HG03064 (cell line): ENCODE results near the gene IRF2.
"Not testable (repeated sequence)": the region's sequence is repeated elsewhere in the genome, so short reads cannot be mapped to it uniquely, and the experiment has no call there.

Experiments used
- ATAC-seq: cut with Tn5 transposase; IDR thresholded peaks from one replicate; pipeline ENCODE4 v1.9.1; 2021; ENCODE audit warnings: low read depth; ENCODE audit not compliant: unreplicated experiment

IRF2 gene

DNA sequence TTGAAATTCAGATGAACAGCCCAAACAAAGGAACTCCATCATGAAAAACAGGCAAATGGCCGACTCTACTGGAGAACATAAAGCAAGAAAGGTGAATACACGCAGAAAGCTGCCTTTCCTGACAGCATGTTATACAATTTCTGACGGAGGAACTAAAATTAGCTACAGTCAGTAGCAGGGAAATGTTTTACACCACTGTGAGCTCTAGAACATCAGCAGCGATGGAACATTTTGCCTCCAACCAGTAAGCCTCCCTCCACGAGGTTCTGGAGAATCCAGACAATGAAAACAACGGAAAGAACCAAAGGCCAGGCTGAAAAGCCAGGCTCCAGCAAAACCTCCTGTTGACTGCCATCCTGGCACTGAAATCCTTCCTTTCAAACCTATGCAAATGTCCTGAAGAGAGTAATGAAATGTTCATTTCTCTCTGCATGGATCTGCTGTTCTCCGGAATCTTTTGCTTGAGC, 78.9 kb downstream of the IRF2 start:
- no peak for ATAC-seq

DNA sequence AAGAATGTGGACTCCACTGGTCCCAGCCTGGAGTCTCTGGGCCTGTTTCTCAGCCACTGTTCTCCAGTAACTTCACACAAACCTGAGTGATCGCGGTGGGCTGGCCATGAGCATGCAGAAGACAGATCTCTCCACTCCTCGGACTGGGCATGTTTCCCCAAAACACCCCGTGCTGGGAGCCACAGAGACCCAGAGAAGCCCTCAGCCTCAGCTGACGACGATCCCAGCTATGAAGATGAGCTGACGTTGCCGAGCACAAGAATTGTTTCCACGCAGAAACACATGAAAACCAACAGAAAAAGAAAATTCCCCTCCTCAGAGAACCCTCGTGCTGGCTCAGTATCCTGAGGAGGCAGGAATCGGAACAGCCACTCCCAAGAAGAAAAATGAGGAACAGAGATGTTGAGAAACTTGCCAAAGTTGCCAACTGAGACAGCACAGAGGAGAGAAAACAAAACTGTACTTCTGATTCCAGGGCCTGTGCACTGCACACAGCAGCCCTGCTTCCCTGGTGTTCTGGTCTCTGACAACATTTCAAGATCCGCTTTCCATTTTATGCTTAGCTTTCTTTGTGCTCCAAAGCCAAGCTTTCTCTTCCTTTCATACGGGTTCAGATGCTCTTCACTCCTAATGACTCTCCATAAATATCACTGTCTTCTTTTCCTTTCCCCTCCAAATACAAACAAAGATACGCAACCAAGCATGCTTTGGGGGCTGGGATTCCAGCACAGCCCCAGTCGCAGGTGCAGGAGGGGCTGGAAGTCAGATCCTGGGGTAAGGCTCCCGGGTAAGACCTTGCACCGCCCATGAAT, 81.4 kb downstream of the IRF2 start:
- ATAC-seq, result no peak

DNA sequence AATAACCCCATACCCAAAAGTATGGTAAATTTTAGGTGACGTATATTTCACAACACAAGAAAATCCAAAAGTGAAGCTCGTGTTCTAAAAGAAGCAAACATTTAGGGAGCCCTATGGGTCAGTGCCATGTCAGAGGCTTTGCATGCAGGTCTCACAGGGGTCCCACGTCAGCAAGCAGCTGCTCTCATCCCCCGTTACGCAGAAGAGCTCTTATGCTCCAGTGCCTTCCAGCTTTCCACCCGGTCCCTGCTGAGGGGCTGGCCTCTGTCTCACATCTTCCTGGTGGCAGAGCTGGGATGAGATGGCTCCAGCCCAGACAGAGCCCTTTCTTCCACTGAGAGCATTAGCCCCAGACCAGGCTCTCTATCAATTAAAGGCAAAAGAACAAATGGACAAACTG, 82.0 kb downstream of the IRF2 start:
- no peak for ATAC-seq

DNA sequence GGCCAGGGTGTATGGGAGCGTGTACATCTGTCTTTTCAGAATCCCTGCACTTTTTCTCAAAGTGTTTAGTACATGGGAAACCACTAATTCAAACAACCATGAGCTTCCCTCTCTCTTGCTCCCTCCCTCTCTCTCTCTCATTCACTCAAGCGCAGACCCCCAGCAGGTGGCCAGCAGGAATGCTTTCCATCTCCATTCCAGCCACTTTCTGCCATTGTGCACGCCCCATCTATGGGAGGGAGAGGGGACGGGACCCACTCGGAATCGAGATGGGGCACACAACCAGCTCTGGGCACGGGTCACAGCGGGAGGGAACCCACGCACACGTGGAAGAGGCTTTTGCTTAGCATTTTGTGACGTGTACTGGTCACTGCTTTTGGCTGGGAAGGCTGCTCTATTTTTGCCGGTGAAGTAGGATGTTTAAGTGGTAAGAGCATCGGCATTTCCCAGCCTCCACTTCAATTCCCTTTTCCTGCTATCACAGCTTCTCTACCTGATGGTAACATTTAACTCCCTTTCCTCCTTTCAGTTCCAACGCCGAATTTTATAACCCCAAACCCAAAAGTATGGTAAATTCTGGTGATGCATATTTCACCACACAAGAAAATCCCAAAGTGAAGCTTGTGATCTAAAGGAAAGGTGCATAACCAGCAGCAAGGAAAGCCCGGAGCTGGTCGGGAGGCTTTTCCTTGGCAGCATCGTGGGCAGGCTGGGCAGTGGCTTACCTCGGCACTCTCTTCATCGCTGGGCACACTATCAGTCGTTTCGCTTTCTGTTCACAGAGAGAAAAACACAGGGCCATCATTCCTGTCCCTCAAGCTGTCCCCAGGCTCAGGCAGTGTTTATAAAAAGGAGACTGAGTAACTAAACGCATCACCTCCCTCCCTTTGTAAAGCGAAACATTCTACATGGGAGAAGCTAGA, 84.1 kb downstream of the IRF2 start:
- ATAC-seq, result no peak

DNA sequence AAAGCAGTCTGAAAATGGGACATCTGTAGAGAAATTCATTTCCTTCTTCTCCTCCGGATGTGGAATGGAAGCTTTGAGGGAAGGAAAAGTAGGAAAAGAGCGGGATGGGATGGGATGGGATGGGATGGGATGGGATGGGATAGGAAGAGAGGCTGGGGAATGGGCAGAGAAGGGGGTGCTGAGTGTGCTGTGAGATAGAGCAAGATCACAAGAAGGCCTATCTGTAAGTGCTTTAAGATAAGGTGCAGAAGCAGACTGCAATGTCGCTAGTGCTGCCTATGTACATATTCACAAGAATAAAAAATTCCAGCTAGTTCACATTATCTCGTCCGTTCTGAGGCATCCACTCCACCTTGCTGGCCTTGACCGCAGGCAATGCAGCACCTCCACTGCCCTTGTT, 86.2 kb downstream of the IRF2 start:
- no peak for ATAC-seq

DNA sequence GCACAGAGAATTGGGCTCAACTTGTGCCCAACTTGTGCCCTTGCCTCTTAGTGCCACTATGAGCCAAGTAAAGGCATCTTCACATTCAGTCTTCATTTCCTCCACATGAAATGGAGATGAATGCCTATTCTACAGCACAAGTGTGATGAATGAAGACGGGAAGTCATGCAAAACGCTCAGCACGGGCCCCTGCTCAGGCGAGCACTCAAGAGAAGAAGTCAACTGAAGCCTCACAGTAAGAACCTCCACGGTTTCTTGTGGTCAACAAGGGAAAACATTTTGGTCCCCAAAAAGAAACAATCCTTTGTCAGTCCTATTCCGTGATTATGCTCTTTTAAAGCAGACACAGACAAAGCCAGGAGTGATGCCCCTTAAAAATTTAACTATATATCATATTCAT, 87.0 kb downstream of the IRF2 start:
- ATAC-seq, result peak; percentile 26

DNA sequence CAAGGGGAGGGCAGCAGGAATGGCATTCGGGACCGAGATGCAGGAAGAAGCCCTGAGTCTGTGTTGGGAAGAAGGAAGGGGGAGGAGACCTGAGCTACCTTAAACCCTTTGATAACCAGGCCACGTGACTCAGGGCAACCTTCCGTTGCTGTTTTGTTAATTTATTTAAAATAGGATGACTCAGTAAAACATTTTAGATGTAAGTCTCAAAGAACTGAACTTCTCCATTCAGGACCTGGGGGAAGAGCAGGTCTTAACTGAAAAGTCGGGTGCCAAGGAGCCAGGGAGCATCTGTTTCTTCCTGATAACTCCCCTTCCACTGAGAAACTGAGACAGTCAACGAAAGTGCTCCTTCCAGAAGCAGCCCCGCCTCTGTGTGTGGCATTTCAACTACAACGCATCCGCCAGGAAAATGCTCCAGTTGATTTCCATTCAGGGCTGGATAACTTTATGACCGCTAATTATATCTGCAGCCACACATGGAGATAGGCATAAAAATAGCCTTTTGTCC, 88.0 kb downstream of the IRF2 start:
- ATAC-seq, result no peak

DNA sequence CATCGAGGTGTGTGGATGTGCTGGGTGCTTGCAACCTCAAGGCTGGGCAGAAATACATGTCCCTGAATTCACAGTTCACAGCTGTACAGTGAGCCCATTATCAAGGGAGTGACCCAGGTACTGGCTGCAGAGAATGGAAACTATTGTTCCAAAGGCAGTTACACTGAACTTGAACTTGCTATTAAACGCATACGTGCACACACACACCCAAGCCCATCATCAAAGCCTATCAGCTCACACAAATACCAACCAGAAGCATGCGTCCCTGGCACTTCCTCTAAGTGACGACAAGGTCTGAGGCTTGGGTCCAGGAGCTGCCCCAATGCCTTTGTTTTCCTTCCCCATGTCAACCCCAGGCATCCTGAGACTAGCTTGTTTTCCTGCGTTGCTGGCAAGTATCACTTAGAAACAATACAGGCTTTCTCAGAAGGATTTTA, 88.6 kb downstream of the IRF2 start:
- no peak for ATAC-seq

DNA sequence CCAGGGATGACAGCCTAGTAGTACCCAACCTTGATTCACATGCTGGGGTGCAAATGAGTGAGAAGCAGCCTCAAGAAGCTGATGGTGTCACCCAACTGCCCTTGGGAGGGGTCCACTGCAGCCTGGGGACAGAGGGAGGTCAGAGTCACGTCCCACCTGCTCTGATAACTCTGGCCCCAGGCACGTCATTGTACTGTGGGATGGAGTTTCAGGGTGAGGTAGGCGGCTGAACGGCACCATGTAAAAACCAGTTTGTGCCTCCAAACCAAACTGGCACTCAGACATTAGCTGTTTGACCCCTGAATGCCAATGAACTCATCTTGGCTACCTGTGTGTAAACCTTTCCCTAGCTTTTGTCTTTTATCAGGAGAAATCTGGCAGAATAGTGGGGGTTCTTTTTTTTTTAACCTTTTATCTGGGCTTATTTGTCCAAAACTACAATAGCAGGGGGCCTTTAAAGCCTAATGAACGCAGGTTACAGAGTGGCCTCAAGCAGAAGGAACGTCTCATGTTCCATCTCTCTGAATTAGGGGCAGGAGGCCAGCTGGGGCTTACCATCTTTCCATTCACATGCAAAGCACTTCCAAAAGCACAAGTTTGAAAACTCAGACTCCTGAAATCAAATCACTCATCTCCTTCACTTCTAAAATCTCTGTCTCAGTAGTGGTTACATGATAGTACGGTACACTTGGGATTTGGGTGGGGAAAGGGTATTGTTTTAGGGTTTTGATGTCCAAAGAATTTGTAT, 89.4 kb downstream of the IRF2 start:
- ATAC-seq, result peak; percentile 17

DNA sequence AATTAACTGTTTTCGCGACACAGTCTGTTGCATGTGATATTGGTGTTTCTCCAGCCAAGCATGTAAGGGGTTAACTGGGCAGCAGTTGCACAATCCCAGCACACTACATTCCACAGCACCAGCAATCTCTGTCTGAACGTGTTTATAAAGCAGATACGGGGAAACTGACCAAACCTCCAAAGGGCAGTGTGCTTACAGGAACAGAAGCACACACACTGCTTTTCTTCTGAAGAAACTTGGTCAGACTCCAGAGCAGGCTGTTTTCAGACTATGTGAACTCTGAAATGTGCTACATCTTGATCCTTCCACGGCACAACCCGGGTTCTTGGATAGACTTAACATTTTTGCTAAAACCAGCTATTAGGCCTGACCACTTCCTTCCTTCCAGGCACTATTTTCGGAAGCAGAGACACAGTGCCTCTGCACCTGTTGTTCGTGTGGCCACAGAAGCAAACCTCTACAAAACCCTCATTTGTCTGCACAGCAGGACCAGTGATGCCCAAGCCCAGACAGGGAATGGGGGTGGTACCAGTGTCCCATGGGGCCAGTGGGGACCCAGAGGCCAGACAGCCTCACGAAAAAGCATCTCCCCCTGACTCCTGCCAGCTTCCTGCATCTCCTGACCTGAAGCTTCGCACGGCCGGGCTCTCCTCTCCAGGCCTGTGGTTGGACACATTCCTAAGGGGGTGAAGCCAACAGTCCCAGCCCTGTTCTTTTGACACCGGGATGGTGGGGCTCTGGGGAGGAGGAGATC, 90.1 kb downstream of the IRF2 start:
- peak; percentile 72 for ATAC-seq

DNA sequence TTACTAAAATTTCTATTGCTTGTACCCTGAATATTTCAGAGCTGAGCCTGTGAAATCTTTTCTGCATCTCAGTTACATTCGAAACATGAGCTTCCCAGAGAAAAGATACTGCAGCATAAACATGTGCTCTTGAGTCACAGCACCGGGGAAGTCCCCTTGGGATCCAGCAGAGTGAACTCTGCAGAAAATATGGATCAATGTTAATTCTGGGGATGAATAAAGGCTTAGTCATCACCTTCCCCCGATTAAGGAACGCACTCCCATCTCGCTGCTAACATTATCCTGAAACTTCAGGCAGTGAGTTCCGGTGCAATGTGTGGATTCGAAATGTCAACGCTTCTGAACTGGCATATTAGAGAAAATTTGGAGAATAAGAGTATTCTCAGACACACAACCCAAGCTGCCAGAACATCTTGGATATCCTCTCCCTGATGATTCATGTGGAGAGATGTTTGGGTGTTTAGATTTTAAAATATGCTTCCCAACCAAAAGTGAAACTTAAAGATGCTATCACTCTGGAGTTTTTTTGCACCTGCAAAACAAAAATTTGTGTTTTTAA, 90.8 kb downstream of the IRF2 start:
- ATAC-seq, result no peak

DNA sequence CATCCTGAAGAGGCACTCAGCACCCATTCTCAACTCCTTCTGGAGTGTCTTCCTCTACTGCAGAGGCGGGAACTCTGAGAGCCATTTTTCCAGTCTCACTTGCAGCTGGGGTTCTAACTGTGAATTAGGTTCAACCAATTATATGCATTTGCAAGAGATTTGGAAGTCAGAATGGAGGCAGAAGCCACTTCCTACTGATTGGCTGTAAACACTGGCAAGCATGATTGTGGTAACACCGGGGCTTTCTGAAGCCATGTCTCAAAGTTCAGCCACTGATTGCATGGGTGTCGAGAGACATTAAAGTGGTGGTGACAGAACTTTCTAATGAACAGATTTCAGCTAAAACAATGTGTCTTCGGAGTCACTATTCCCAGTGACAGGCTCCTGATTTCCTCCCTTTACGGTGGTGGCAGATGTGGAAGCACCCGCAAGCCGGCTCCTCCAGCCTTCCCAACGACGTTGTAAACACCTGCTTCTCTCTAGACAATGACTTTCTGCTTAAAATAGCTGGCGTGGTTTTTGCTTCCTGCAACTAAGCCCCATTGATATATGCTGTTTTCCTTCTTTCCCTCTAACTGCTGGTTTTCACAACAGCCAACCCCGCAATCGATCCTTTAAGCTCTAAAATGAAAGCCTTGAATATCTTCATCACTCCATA, 92.0 kb downstream of the IRF2 start:
- no peak for ATAC-seq

DNA sequence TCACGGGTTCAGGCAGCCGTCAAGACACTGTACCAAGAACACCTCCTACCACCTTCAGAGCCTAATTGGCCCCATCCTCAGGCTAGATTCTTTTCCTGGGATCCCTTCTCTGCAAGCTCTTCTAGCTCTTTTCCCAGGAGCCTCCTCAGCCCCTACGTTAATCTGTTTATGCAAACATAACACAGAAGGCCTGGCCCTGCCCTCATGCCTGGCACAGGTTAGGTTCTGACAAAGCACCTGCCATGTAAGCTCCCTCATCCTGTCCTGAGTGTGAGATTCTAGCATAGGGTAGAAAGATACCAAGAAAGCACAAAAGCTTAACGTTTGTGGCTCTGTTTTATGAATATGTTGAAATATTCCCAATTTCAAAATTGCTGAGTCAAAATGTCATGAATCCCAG, 93.6 kb downstream of the IRF2 start:
- no peak for ATAC-seq

DNA sequence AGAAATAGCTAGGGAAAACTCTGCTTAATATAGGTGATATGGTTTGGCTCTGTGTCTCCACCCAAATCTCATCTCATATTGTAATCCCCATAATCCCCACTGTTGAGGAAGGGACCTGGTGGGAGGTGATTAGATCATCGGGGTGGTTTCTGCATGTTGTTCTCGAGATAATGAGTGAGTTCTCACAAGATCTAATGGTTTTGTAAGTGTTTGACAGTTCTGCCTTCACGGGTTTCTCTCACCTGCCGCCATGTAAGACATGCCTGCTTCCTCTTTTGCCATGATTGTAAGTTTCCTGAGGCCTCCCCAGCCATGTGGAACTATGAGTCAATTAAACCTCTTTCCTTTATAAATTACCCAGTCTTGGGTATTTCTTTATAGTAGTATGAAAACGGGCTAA, 94.1 kb downstream of the IRF2 start:
- not testable (repeated sequence) for ATAC-seq

DNA sequence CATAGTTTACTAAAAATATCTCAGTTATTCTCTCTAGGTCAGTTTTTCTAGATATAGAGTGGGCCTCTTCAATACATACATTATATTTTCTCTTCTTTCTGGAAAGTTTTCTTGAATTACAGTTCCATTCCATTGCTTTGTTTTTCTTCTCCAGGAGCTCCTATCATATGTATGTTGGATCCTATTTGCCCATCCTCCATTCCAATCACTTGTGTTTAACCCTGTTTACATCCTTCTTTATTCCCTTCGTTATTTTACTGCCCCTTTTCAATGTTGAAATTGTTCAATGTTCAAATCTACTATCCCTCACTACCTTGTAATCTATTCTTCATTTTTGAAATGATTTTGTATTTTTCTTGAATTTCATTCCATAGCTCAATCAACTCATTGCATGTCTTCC, 97.4 kb downstream of the IRF2 start:
- no peak for ATAC-seq

DNA sequence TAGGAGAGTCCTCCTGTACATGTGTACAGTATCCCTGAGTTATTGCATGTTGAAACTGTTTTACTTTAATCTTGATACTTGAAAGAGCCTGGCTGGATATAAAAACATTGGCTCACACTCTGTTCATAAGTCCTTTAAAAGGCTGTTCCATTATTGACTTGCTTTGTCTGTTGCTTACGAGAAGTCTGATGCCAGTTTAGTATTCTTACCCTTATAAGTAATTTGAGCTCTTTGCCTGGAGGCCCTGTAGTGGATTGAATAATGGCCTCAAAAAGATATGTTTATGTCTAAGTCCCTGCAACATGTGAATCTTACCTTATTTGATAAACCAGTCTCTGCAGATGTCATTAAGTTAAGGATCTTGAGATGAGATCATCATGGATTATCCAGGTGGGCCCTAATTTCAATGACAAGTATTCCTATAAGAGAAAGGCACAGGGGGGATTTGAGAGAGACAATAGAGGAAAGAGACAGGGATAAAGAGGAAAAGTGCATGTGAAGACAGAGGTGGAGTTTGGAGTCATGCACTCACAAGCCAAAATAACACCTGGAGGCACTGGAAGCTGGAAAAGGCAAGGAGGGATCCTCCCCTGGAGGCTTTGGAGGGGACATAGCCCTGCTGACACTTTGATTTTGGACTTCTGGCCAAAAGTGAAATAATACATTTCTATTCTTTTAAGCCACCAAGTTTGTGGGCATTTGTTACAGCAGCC, 98.1 kb downstream of the IRF2 start:
- no peak for ATAC-seq

DNA sequence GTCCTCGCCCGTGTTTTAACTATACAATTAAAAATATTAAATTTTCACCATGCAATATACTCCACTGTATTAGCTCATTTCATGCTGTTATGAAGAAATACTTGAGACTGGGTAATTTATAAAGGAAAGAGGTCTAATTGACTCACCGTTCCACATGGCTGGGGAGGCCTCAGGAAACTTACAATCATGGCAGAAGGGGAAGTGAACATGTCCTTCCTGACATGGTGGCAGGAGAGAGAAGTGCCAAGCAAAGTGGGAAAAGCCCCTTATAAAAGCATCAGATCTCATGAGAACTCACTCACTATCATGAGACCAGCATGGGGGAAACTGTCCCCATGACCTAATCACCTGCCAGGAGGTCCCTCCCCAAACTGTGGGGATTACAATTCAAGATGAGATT, 98.7 kb downstream of the IRF2 start:
- ATAC-seq, result not testable (repeated sequence)

DNA sequence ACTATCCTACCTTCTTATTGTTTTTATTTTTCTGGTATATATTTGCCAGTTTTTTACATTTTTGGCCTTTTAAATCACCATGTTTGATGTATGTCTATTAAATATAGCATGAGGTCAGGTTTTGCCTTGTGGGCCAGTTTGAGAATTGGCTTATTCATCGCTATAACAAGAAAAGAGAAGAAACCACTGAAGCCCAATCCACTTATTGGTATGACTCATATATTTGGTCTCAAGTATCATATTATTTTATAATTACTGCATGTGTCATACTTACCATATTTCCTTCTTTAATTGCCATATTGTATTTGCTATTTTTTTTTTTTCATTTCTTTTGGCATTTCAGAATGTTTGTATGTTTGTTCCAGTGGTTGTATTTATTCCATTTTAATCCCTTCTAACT, 99.3 kb downstream of the IRF2 start:
- ATAC-seq, result no peak
